Nucleus accumbens (tissue), 56 donors: Measurements from ENCODE around the gene ENOX1.
A peak's percentile ranks its signal among the peaks of the same experiment; 100 is the strongest.
"Not testable (repeated sequence)": the region's sequence is repeated elsewhere in the genome, so short reads cannot be mapped to it uniquely, and the experiment has no call there.

Source experiments
- DNase-seq, 56 donors: peaks; one replicate each; lab custom pipeline; 2025; lab: John Stamatoyannopoulos, UW

Gene ENOX1

GRCh38 chr13:43364210-43365038, 422.3 kb downstream of the ENOX1 start:
- peak in 15 of 56 donors; percentile 6 to 53 (median 19) for DNase-seq

- no peak for DNase-seq
Observed at GRCh38 chr13:43363156-43363953, 423.4 kb downstream of the ENOX1 start.

GRCh38 chr13:43362556-43362955, 424.2 kb downstream of the ENOX1 start:
- no peak for DNase-seq

GRCh38 chr13:43360892-43361610, 425.7 kb downstream of the ENOX1 start:
- peak in 1 of 56 donors; percentile 9 for DNase-seq

GRCh38 chr13:43360171-43360570, 426.6 kb downstream of the ENOX1 start:
- no peak for DNase-seq

GRCh38 chr13:43359536-43359935, 427.2 kb downstream of the ENOX1 start:
- no peak for DNase-seq

GRCh38 chr13:43357564-43357963, 429.2 kb downstream of the ENOX1 start:
- DNase-seq, result no peak

GRCh38 chr13:43356567-43356966, 430.2 kb downstream of the ENOX1 start:
- no peak for DNase-seq

- no peak for DNase-seq
Observed at GRCh38 chr13:43355774-43356173, 431.0 kb downstream of the ENOX1 start.

- DNase-seq, result no peak
Observed at GRCh38 chr13:43354153-43354945, 432.4 kb downstream of the ENOX1 start.

GRCh38 chr13:43353631-43354030, 433.1 kb downstream of the ENOX1 start:
- no peak for DNase-seq

- DNase-seq, result not testable (repeated sequence)
Observed at GRCh38 chr13:43351612-43352011, 435.2 kb downstream of the ENOX1 start.

GRCh38 chr13:43348397-43348796, 438.4 kb downstream of the ENOX1 start:
- DNase-seq, result no peak

GRCh38 chr13:43347877-43348276, 438.9 kb downstream of the ENOX1 start:
- no peak for DNase-seq

- DNase-seq, result no peak
Observed at GRCh38 chr13:43346427-43346826, 440.3 kb downstream of the ENOX1 start.

- DNase-seq, result no peak
Observed at GRCh38 chr13:43343645-43344044, 443.1 kb downstream of the ENOX1 start.

- no peak for DNase-seq
Observed at GRCh38 chr13:43339805-43340550, 446.8 kb downstream of the ENOX1 start.

GRCh38 chr13:43339145-43339804, 447.5 kb downstream of the ENOX1 start:
- DNase-seq, result no peak

- no peak for DNase-seq
Observed at GRCh38 chr13:43335764-43336163, 451.0 kb downstream of the ENOX1 start.
